ENCODE measurements around the gene PPFIA3.
A peak's percentile ranks its signal among the peaks of the same experiment; 100 is the strongest.
"Not testable (repeated sequence)": the region's sequence is repeated elsewhere in the genome, so short reads cannot be mapped to it uniquely, and the experiment has no call there.

Gene PPFIA3

DNA sequence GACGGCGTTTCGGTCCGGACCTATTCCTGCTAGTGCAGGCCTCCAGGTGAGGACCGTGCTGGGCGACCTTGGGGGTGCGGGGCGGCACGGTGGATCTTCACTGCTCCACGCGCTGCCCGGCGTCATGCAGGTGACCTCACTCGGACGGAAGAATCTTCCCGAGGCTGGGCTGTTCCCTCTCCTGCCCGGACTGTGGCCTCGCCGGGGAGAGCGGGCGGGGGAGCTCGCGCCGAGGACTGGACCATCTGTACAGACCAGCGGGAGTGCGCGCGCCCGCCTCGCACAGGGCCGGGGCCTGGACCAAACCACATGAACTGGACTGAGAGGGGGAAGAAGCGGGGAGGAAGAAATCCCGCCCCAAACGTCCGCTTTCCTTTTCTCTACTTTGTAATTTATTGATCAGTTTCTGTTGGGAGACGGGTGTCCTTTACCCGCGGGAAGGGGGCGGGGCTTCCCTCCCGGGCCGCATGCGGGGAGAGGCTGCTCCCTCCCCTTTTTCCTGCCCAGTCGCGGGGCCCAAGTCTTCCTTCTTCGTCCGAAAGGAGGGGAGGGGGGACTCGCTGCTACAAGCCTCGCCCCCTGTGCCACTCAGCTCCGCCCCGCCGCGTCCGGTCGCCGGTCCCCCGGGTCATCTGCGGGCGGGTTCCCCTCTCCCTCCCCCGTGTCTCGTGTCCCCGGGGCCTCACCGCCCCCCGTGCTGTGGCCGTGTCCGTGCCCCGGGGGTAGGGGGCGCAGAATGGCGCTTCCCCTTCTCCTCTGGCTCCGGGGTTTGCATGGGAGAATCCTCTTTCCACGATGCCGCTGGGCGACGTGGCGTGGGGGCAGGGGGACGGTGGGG, 31.0 kb downstream of the PPFIA3 start:
- DNase-seq, result peak; percentile 67

- no peak for DNase-seq
These were observed 31.6 kb downstream of the PPFIA3 start for GRCh38 chr19:49150944-49151243.

GRCh38 chr19:49151267-49152118, 32.1 kb downstream of the PPFIA3 start:
- DNase-seq, result peak; percentile 58

- DNase-seq, result no peak
These were observed 32.8 kb downstream of the PPFIA3 start for GRCh38 chr19:49152119-49152550.

DNA sequence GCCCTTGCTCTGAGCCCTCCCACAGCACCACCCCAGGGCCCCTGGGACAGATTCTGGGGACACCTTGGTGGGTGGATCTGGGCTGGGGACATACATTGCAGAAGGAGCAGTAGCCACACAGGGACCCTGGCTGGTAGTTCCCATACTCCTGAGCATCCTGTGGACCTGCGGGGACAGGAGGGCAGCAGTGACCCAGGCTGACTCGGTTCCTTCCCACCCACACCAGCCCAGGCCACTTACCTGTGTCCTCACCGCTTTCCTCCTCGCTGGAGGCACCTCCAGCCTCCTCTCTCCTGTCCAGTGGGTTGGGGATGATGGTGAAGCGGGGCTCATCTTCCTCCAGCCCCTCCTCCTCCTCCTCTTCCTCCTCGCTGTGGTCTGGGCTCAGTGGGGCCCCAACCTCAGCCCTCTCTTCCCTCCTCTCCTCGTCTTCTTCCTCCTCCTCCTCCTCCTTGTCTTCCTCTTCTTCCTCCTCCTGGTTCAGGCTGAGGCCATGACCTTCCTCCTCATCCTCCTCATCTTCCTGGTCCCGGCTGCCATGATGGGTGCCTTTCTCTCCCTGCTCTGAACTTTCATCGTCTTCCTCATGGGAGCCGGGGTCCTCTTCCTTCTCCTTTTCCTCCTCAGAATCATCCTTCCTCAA, 33.9 kb downstream of the PPFIA3 start:
- DNase-seq, result no peak

GRCh38 chr19:49154279-49154678, 34.9 kb downstream of the PPFIA3 start:
- DNase-seq, result no peak

GRCh38 chr19:49155005-49155819, 35.9 kb downstream of the PPFIA3 start, which contains the start of gene HRC:
Gene HRC (minus strand): TSS chr19:49155396. CDS start chr19:49155237, 159 bp downstream.
- no peak for DNase-seq

DNA sequence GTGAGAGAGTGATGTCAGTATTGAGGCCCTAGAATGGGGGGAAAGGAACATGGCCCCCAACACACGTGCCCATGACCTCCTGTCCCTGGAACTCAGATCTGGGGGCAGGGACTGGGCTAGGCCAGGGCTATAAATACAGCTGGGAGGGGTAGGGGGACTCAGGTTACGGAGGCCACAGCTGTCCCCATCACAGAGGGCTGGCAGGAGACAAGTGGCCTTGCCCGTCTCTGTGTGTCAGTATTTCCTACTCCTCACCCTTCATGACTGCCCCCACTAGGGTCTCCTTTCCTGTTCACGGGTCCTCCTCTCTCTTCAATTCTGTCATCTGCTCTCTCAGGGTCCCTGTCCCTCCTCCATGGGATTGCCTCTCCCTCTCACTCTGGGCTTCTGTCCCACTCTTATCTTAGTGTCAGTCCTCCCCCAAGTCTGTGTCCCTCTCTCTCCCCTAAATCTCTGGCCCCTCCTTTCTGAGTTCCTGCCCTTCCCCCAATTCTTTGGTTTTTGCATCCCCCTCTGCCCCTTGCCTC, 36.5 kb downstream of the PPFIA3 start:
- DNase-seq, result no peak

- peak; percentile 84 for DNase-seq
These were observed 38.3 kb downstream of the PPFIA3 start, which contains the start of gene TRPM4 for GRCh38 chr19:49157445-49158224. Gene TRPM4 (plus strand): TSS chr19:49157792. CDS start chr19:49157867, 75 bp downstream.

DNA sequence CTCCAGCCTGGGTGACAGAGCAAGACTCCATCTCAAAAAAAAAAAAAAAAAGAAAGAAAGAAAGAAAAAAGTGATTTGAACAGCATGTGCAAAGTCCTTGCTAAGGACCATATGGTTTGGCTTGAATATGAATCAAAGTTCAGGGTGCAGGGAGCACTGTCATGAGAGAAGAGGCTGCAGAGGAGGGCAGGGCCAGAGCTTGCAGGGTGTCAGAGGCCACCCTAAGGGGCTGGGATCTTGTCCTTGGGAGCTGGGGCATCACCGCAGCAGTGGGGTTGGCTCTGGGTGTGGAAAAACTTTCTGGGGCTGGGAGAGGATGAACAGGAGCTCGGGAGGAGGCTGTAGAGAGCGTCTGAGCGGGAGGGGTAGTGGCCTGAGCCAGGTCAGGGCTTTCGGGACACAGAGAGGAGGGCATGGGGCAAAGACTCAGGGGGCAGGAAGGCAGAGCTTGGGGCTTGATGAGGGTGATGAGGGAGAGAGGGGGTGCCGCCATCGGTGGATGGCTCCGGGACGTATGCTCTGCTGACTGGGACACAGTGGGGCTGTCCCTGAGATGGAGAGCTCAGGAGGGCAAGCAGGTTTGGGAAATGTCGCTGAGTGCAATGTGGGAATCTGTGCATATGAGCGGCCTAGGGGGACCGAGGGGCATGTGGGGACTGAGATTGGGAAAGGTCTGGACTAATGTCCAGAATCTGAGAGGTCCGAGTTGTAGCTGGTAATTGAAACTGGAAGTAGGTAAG, 41.3 kb downstream of the PPFIA3 start:
- no peak for DNase-seq

GRCh38 chr19:49161987-49162386, 42.6 kb downstream of the PPFIA3 start:
- no peak for DNase-seq

- DNase-seq, result no peak
These were observed 45.9 kb downstream of the PPFIA3 start for GRCh38 chr19:49165111-49165750.

- DNase-seq, result no peak
These were observed 46.5 kb downstream of the PPFIA3 start for GRCh38 chr19:49165865-49166301.

GRCh38 chr19:49167857-49168409, 48.6 kb downstream of the PPFIA3 start:
- DNase-seq, result no peak

GRCh38 chr19:49168421-49168820, 49.1 kb downstream of the PPFIA3 start:
- DNase-seq, result no peak

DNA sequence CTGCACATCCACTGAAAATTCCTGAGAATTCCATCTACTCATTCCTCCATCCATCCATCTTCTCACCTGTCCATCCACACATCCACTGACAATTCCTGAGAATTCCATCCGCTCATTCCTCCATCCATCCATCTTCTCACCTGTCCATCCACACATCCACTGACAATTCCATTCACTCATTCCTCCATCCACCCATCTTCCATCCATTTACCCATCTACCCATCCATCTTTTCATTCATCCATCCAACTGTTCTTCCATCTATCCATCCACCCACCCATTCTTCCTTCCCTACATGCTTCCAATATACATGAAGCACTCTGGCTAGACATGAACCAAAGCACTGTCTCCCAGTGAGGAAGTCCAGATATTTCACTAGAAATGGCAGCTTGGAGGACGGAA, 53.9 kb downstream of the PPFIA3 start:
- DNase-seq, result no peak

- DNase-seq, result no peak
These were observed 61.3 kb downstream of the PPFIA3 start for GRCh38 chr19:49180659-49181058.

- not testable (repeated sequence) for DNase-seq
These were observed 62.9 kb downstream of the PPFIA3 start for GRCh38 chr19:49182010-49182847.

Measured in stimulated activated CD4-positive, alpha-beta T cell treated with anti-CD3 and anti-CD28 coated beads, Interleukin-15, amount 100 ng/mL, for 24 hours (primary cell).